GM12878 (cell line): ENCODE data around the gene BEAN1.

Experiments used
- CBX3 ChIP-seq: fragments of 200-600 bp; sonication (generic); IDR thresholded peaks from 2 replicates; pipeline ENCODE4 v1.6.1; 2016; ENCODE audit warnings: low read depth, borderline replicate concordance
- CBX5 ChIP-seq: sonication (generic); IDR thresholded peaks from 2 replicates; pipeline ENCODE4 v1.6.1; 2016; ENCODE audit warnings: low read depth, moderate library complexity, mild to moderate bottlenecking, inconsistent platforms
- FOS ChIP-seq: IDR thresholded peaks from 3 replicates; pipeline ENCODE4 v1.6.1; 2011; ENCODE audit warnings: borderline replicate concordance; ENCODE audit not compliant: insufficient read length; ENCODE audit errors: extremely low read depth
- MYC ChIP-seq: IDR thresholded peaks from 2 replicates; pipeline ENCODE4 v1.6.1; 2011; ENCODE audit warnings: mild to moderate bottlenecking, low read length, moderate library complexity, inconsistent platforms; ENCODE audit not compliant: insufficient read depth, insufficient replicate concordance, insufficient read length, severe bottlenecking
- POLR2A ChIP-seq: IDR thresholded peaks from 2 replicates; pipeline ENCODE4 v1.6.1; 2011; ENCODE audit warnings: low read depth, mild to moderate bottlenecking, low read length
- TBL1XR1 ChIP-seq: IDR thresholded peaks from 2 replicates; pipeline ENCODE4 v1.6.1; 2012; ENCODE audit warnings: low read depth, low read length, improper control_type of control experiment
- TF ChIP-seq, protein P1 (sequence below): IDR thresholded peaks from 2 replicates; pipeline ENCODE4 v1.6.1; 2012; ENCODE audit warnings: low read length, inconsistent platforms
- TF ChIP-seq, protein P2 (sequence below), 3 experiments: IDR thresholded peaks in 2 of 3; conservative IDR thresholded peaks in 1 of 3; 2 replicates each; pipeline ENCODE4 v1.5.1; 2011; ENCODE audit warnings: low read depth in 3 of 3, low read length in 3 of 3, mild to moderate bottlenecking in 3 of 3, control low read depth in 2 of 3, moderate library complexity in 2 of 3, inconsistent platforms in 1 of 3, mixed read lengths in 1 of 3; ENCODE audit not compliant: control insufficient read depth in 2 of 3, insufficient read depth in 1 of 3; ENCODE audit errors: extremely low read depth in 1 of 3

DNA sequence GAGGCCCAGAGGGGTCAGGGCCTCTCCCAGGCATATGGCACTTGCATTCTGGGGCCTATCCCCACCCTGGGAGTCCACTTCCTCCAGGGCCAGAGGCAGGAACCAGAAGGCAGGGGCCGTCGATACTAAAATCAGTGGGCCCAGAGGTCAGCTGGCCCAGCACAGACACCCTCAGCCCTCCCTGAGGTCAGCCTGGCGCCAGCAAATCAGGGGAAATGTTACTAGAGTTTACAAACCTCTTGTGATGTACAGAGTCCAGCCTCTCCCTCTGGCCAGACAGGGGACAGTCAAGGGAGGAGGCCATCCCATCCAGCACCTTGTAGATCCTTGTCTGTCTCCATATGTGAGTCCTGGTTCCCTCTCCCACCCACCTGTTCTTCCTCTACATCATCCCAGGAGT, 49.8 kb upstream of the BEAN1 start:
- TF ChIP-seq, protein P1, sequence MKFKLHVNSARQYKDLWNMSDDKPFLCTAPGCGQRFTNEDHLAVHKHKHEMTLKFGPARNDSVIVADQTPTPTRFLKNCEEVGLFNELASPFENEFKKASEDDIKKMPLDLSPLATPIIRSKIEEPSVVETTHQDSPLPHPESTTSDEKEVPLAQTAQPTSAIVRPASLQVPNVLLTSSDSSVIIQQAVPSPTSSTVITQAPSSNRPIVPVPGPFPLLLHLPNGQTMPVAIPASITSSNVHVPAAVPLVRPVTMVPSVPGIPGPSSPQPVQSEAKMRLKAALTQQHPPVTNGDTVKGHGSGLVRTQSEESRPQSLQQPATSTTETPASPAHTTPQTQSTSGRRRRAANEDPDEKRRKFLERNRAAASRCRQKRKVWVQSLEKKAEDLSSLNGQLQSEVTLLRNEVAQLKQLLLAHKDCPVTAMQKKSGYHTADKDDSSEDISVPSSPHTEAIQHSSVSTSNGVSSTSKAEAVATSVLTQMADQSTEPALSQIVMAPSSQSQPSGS = no peak
- TF ChIP-seq FOS (no peak), MYC (no peak), CBX5 (no peak), CBX3 (no peak), POLR2A (no peak), TBL1XR1 (no peak)
- TF ChIP-seq, protein P2, sequence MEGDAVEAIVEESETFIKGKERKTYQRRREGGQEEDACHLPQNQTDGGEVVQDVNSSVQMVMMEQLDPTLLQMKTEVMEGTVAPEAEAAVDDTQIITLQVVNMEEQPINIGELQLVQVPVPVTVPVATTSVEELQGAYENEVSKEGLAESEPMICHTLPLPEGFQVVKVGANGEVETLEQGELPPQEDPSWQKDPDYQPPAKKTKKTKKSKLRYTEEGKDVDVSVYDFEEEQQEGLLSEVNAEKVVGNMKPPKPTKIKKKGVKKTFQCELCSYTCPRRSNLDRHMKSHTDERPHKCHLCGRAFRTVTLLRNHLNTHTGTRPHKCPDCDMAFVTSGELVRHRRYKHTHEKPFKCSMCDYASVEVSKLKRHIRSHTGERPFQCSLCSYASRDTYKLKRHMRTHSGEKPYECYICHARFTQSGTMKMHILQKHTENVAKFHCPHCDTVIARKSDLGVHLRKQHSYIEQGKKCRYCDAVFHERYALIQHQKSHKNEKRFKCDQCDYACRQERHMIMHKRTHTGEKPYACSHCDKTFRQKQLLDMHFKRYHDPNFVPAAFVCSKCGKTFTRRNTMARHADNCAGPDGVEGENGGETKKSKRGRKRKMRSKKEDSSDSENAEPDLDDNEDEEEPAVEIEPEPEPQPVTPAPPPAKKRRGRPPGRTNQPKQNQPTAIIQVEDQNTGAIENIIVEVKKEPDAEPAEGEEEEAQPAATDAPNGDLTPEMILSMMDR (IDR thresholded peaks at IDR 0.05 in 2 of 3, conservative IDR thresholded peaks at IDR 0.05 in 1 of 3; ENCODE audit: control insufficient read depth in 2 of 3, extremely low read depth in 1 of 3, insufficient read depth in 1 of 3, low read depth in 3 of 3, low read length in 3 of 3) = no peak
